Upper lobe of left lung (tissue), 6 donors: ENCODE results near the gene OR6M1. TPM values are rescaled to one million over a fixed set of nuclear protein-coding genes. Genes with fewer than 3 reads are reported as not detected.

Source experiments
- ATAC-seq, 2 donors: fragments of 200-7000 bp; cut with Tn5 transposase; one replicate each; pipeline ENCODE4 v1.9.1; 2022; ENCODE audit warnings: mild to moderate bottlenecking in 2 of 2, moderate library complexity in 2 of 2; ENCODE audit not compliant: low FRiP score in 2 of 2
- DNase-seq, 2 donors: peaks; one replicate each; pipeline ENCODE4 v3.0.0-alpha.2; 2019 to 2020
- H3K27ac ChIP-seq, 4 donors: fragments of 200-600 bp; sonication (generic); one replicate each; pipeline ENCODE4 v1.5.1; 2016 to 2019
- H3K27me3 ChIP-seq, 4 donors: fragments of 200-600 bp; sonication (generic); one replicate each; pipeline ENCODE4 v1.5.1; 2017 to 2019
- H3K36me3 ChIP-seq, 4 donors: fragments of 200-600 bp; sonication (generic); one replicate each; pipeline ENCODE4 v1.5.1; 2016 to 2019
- H3K4me1 ChIP-seq, 4 donors: fragments of 200-600 bp; sonication (generic); one replicate each; pipeline ENCODE4 v1.5.1; 2018 to 2019
- H3K4me3 ChIP-seq, 4 donors: fragments of 200-600 bp; sonication (generic); one replicate each; pipeline ENCODE4 v1.5.1; 2017 to 2019; ENCODE audit warnings: mild to moderate bottlenecking in 2 of 4, moderate library complexity in 1 of 4
- H3K9me3 ChIP-seq, 4 donors: fragments of 200-600 bp; sonication (generic); one replicate each; pipeline ENCODE4 v1.5.1; 2018 to 2019
- CTCF ChIP-seq, 6 experiments: fragments of 450-650 bp in 4 of 6; fragments of 200-600 bp in 2 of 6; sonication (generic) in 2 of 6; IDR thresholded peaks; one replicate each; pipeline ENCODE4 v1.5.1; 2016 to 2019; ENCODE audit warnings: antibody characterized with exemption in 6 of 6
- EP300 ChIP-seq, 4 donors: sonication (generic); formaldehyde crosslinking; IDR thresholded peaks; one replicate each; pipeline ENCODE4 v1.5.1; 2017; ENCODE audit warnings: antibody characterized with exemption in 4 of 4, control low read depth in 2 of 4
- POLR2A ChIP-seq, 4 donors: fragments of 450-650 bp; IDR thresholded peaks; one replicate each; pipeline ENCODE4 v1.5.1; 2016 to 2017; ENCODE audit warnings: antibody characterized with exemption in 4 of 4, mild to moderate bottlenecking in 2 of 4
- POLR2AphosphoS5 ChIP-seq, 2 donors: sonication (generic); formaldehyde crosslinking; IDR thresholded peaks; one replicate each; pipeline ENCODE4 v1.5.1; 2017; ENCODE audit warnings: antibody characterized with exemption in 2 of 2
- WGBS, 2 donors: methylation state at CpG; one replicate each; pipeline ENCODE4 v1.1.5; 2017 to 2018; 5-methylcytosine and 5-hydroxymethylcytosine counted together
- total RNA-seq, 6 donors: library from RNA; depleted of rRNA in 4 of 6; stranded (reverse); fragments of >200 nt in 4 of 6; gene quantifications; one replicate each; pipeline versions ENCODE4 v1.1.0 to v1.2.1, GENCODE V29; 2016 to 2021
- donor health status: DM: no; HTN: no; CAD: no; lungs with moderate emphysema.
- donor health status: DM: no; HTN: yes; CAD: no; lungs with severe emphysema.

The OR6M1 gene
- not detected for total RNA-seq

- H3K9me3 ChIP-seq, result no peaks in the 10 kb centered on the region
- ATAC-seq, result no peak
- TF ChIP-seq CTCF (IDR thresholded peaks at IDR 0.05), result no peak
- TF ChIP-seq POLR2AphosphoS5 (IDR thresholded peaks at IDR 0.05), result no peak
- no peak for TF ChIP-seq POLR2A (IDR thresholded peaks at IDR 0.05)
- TF ChIP-seq EP300 (IDR thresholded peaks at IDR 0.05), result no peak
Observed at GRCh38 chr11:123806249-123806648, at the start of gene OR6M1. OR6M1 (minus strand) TSS chr11:123806349; CDS start chr11:123806349, 0 bp downstream.

GRCh38 chr11:123853038-123853437, 46.9 kb upstream of the OR6M1 start:
- Histone ChIP-seq H3K36me3 (no peaks in the 10 kb centered on the region), H3K4me3 (no peak overlapping the region), H3K9me3 (no peaks in the 10 kb centered on the region), H3K4me1 (no peaks in the 10 kb centered on the region), H3K27me3 (no peaks in the 10 kb centered on the region), H3K27ac (no peak overlapping the region)
- WGBS, 2 donors, result 100% methylated on average over 1 to 2 of the region's 2 CpGs
- no peak for DNase-seq
- no peak for TF ChIP-seq POLR2AphosphoS5 (IDR thresholded peaks at IDR 0.05)
- no peak for TF ChIP-seq EP300 (IDR thresholded peaks at IDR 0.05)
- no peak for TF ChIP-seq CTCF (IDR thresholded peaks at IDR 0.05)
- no peak for TF ChIP-seq POLR2A (IDR thresholded peaks at IDR 0.05)
- no peak for ATAC-seq

More at GRCh38 chr11:123806249-123806648, at the start of gene OR6M1:
- 65 to 73% methylated on average over 4 of the region's 4 CpGs for WGBS, 2 donors
- H3K27me3 ChIP-seq, result no peaks in the 10 kb centered on the region
- no peaks in the 10 kb centered on the region for H3K36me3 ChIP-seq
- no peaks in the 10 kb centered on the region for H3K4me1 ChIP-seq
- DNase-seq, result no peak
- no peak within 1 kb of the TSS for H3K4me3 ChIP-seq
- no peak within 1 kb of the TSS for H3K27ac ChIP-seq

GRCh38 chr11:123852321-123852720, 46.2 kb upstream of the OR6M1 start:
- no peaks in the 10 kb centered on the region for H3K4me1 ChIP-seq
- no peaks in the 10 kb centered on the region for H3K27me3 ChIP-seq
- no peaks in the 10 kb centered on the region for H3K36me3 ChIP-seq
- H3K4me3 ChIP-seq, result no peak overlapping the region
- H3K9me3 ChIP-seq, result no peaks in the 10 kb centered on the region
- TF ChIP-seq EP300 (IDR thresholded peaks at IDR 0.05) (no peak), POLR2A (IDR thresholded peaks at IDR 0.05) (no peak), POLR2AphosphoS5 (IDR thresholded peaks at IDR 0.05) (no peak), CTCF (IDR thresholded peaks at IDR 0.05) (no peak)
- DNase-seq (no peak), ATAC-seq (no peak)
- no peak overlapping the region for H3K27ac ChIP-seq

DNA sequence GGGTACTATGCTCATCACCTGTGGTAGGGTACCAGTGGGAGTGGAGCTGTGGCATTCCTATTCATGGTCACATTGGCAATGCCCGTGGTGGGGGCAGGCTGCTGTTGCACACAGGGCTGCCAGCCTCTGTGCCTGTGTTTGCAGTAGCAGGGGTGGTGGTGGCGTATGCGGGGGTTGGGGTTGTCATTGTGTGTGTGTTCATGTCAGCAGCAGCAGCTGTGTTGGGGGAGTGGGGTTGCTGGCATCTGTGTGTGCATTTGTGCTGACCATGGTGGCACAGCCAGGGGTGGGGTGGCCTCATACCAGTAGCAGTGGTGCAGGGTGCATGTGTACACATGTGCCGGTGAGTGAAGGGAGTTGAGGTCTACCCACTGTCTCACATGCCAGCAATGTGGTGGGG, 45.0 kb upstream of the OR6M1 start:
- Histone ChIP-seq H3K36me3 (no peaks in the 10 kb centered on the region), H3K4me3 (no peak overlapping the region), H3K27ac (no peak overlapping the region), H3K4me1 (no peaks in the 10 kb centered on the region), H3K9me3 (no peaks in the 10 kb centered on the region), H3K27me3 (no peaks in the 10 kb centered on the region)
- DNase-seq (peak in 1 of 2 donors; percentile 32), ATAC-seq (no peak)
- 96 to 100% methylated on average over 3 to 4 of the region's 4 CpGs for WGBS, 2 donors
- TF ChIP-seq CTCF (IDR thresholded peaks at IDR 0.05) (no peak), POLR2A (IDR thresholded peaks at IDR 0.05) (no peak), EP300 (IDR thresholded peaks at IDR 0.05) (no peak), POLR2AphosphoS5 (IDR thresholded peaks at IDR 0.05) (no peak)

DNA sequence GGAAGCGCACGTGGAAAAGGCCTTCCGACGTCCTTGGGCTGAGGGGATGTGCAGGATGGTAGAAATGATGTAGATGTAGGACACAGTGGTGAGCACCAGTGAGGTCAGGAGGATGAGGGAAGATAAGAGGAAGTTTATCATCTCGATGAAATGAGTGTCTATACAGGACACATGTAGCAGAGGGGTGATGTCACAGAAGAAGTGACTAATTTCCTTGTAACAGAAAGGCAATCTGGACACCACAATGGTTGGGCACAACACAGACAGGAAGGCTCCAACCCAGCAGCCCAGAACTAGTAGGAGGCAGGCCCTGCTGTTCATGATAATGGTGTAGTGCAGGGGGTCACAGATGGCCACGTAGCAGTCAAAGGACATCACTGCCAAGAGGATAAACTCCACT, 35.0 kb upstream of the OR6M1 start:
- 69 to 70% methylated on average over 6 of the region's 6 CpGs for WGBS, 2 donors
- ATAC-seq (no peak), DNase-seq (no peak)
- no peaks in the 10 kb centered on the region for H3K9me3 ChIP-seq
- no peak overlapping the region for H3K4me3 ChIP-seq
- H3K27me3 ChIP-seq, result no peaks in the 10 kb centered on the region
- no peak for TF ChIP-seq EP300 (IDR thresholded peaks at IDR 0.05)
- no peak for TF ChIP-seq CTCF (IDR thresholded peaks at IDR 0.05)
- TF ChIP-seq POLR2A (IDR thresholded peaks at IDR 0.05), result no peak
- TF ChIP-seq POLR2AphosphoS5 (IDR thresholded peaks at IDR 0.05), result no peak
- no peaks in the 10 kb centered on the region for H3K4me1 ChIP-seq
- no peaks in the 10 kb centered on the region for H3K36me3 ChIP-seq
- no peak overlapping the region for H3K27ac ChIP-seq
